Gastroesophageal sphincter (tissue), 3 donors: ENCODE measurements around the gene TRABD2B.

Experiments
- POLR2AphosphoS5 ChIP-seq: sonication (generic); formaldehyde crosslinking; IDR thresholded peaks from one replicate; pipeline ENCODE4 v1.6.1; 2017; ENCODE audit warnings: antibody characterized with exemption
- TF ChIP-seq, protein P1 (sequence below), 4 experiments: fragments of 200-600 bp in 2 of 4; fragments of 450-650 bp in 2 of 4; sonication (generic) in 1 of 4; IDR thresholded peaks; one replicate each; pipeline ENCODE4 v1.5.1; 2017 to 2019; ENCODE audit warnings: antibody characterized with exemption in 4 of 4, mild to moderate bottlenecking in 2 of 4, moderate library complexity in 2 of 4

DNA sequence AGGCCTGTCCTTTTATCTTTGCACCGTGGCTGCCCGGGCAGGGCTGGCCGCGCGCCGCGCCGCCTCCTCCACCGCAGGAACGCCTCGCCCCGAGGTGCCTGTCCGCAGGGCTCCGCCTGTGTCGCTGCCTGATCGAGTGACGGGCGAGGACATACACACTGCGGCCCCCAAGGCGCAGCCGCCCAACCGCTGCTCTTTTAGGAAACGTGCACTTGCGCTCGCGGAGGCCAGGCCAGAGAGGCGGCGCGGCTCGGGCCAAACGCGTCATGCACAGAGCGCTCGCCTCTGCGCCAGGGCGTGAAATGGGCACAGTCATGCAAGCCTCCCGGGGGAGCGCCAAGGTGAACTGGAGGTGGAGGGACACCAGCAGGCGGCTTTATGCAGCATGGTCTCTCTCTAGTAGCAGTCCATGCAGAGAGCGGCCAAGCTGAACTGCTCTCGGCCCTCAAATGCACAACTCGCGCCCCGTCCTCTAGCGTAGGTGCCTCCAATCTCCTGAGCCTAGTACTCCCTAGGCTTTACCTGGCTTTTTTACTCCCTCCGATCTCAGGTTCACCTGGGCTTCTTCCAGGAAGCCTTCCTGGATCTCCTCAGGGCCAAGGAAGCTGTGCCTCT is 12.9 kb downstream of the TRABD2B start:
- TF ChIP-seq, protein P1, sequence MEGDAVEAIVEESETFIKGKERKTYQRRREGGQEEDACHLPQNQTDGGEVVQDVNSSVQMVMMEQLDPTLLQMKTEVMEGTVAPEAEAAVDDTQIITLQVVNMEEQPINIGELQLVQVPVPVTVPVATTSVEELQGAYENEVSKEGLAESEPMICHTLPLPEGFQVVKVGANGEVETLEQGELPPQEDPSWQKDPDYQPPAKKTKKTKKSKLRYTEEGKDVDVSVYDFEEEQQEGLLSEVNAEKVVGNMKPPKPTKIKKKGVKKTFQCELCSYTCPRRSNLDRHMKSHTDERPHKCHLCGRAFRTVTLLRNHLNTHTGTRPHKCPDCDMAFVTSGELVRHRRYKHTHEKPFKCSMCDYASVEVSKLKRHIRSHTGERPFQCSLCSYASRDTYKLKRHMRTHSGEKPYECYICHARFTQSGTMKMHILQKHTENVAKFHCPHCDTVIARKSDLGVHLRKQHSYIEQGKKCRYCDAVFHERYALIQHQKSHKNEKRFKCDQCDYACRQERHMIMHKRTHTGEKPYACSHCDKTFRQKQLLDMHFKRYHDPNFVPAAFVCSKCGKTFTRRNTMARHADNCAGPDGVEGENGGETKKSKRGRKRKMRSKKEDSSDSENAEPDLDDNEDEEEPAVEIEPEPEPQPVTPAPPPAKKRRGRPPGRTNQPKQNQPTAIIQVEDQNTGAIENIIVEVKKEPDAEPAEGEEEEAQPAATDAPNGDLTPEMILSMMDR (IDR thresholded peaks at IDR 0.05): no peak
- TF ChIP-seq POLR2AphosphoS5: no peak
